Adrenal gland (tissue), 5 donors: ENCODE measurements around the gene FBLN5.

ENCODE experiments used
- CTCF ChIP-seq, 6 experiments: fragments of 450-650 bp in 4 of 6; fragments of 200-600 bp in 2 of 6; sonication (generic) in 1 of 6; IDR thresholded peaks; 1 replicate in 5 of 6; 2 replicates in 1 of 6; pipeline versions ENCODE4 v1.5.1 to v1.8.0; 2016 to 2021; ENCODE audit warnings: antibody characterized with exemption in 6 of 6, mild to moderate bottlenecking in 2 of 6, moderate library complexity in 1 of 6
- POLR2A ChIP-seq, 2 donors: fragments of 450-650 bp; IDR thresholded peaks; one replicate each; pipeline ENCODE4 v1.6.1; 2017; ENCODE audit warnings: antibody characterized with exemption in 2 of 2, mild to moderate bottlenecking in 2 of 2, moderate library complexity in 1 of 2
- donor health status: DM: no; HTN: no; CAD: no.

- no peak for TF ChIP-seq POLR2A (IDR thresholded peaks at IDR 0.05)
- TF ChIP-seq CTCF (IDR thresholded peaks at IDR 0.05): no peak
Measured at GRCh38 chr14:91899806-91900205, 47.7 kb downstream of the FBLN5 start.
